Measurements from ENCODE around the gene ZNF385C.
A peak's percentile ranks its signal among the peaks of the same experiment; 100 is the strongest.
"Not testable (repeated sequence)": the region's sequence is repeated elsewhere in the genome, so short reads cannot be mapped to it uniquely, and the experiment has no call there.

The ZNF385C gene

GRCh38 chr17:42027590-42027889 is 70.7 kb downstream of the ZNF385C start:
- H3K9ac ChIP-seq (ENCODE audit: low read length in 2 of 2) = no peak overlapping the region
- peaks cover 12 to 17% of the 10 kb centered on the region in 2 donors for H3K36me3 ChIP-seq (ENCODE audit: control insufficient read depth in 2 of 2, insufficient read depth in 2 of 2, low read length in 2 of 2)
- no peak overlapping the region for H3K4me3 ChIP-seq (ENCODE audit: low read length in 2 of 2)
- peaks cover 15 to 19% of the 10 kb centered on the region in 2 donors for H3K27me3 ChIP-seq (ENCODE audit: control insufficient read depth in 1 of 2, insufficient read depth in 2 of 2, low read length in 2 of 2)
- H3K27ac ChIP-seq (ENCODE audit: low read length) = no peak overlapping the region
- no peaks in the 10 kb centered on the region for H3K9me3 ChIP-seq (ENCODE audit: control insufficient read depth in 2 of 2, low read length in 2 of 2)
- H3K4me1 ChIP-seq (ENCODE audit: control insufficient read depth, insufficient read depth, low read length) = peaks cover 10% of the 10 kb centered on the region

GRCh38 chr17:42026857-42027589 is 71.2 kb downstream of the ZNF385C start:
- Histone ChIP-seq H3K4me1 (ENCODE audit: control insufficient read depth, insufficient read depth, low read length) (peaks cover 10% of the 10 kb centered on the region), H3K27ac (ENCODE audit: low read length) (no peak overlapping the region), H3K36me3 (ENCODE audit: control insufficient read depth in 2 of 2, insufficient read depth in 2 of 2, low read length in 2 of 2) (peaks cover 16 to 20% of the 10 kb centered on the region in 2 donors), H3K4me3 (ENCODE audit: low read length in 2 of 2) (no peak overlapping the region), H3K27me3 (ENCODE audit: control insufficient read depth in 1 of 2, insufficient read depth in 2 of 2, low read length in 2 of 2) (peaks cover 15 to 16% of the 10 kb centered on the region in 2 donors), H3K9me3 (ENCODE audit: control insufficient read depth in 2 of 2, low read length in 2 of 2) (no peaks in the 10 kb centered on the region), H3K9ac (ENCODE audit: low read length in 2 of 2) (no peak overlapping the region)

GRCh38 chr17:42025936-42026335 is 72.3 kb downstream of the ZNF385C start:
- H3K4me1 ChIP-seq (ENCODE audit: control insufficient read depth, insufficient read depth, low read length) = peaks cover 16% of the 10 kb centered on the region
- H3K27ac ChIP-seq (ENCODE audit: low read length) = no peak overlapping the region
- H3K9me3 ChIP-seq (ENCODE audit: control insufficient read depth in 2 of 2, low read length in 2 of 2) = no peaks in the 10 kb centered on the region
- peaks cover 16 to 20% of the 10 kb centered on the region in 2 donors for H3K36me3 ChIP-seq (ENCODE audit: control insufficient read depth in 2 of 2, insufficient read depth in 2 of 2, low read length in 2 of 2)
- H3K9ac ChIP-seq (ENCODE audit: low read length in 2 of 2) = no peak overlapping the region
- H3K4me3 ChIP-seq (ENCODE audit: low read length in 2 of 2) = no peak overlapping the region
- peaks cover 13 to 15% of the 10 kb centered on the region in 2 donors for H3K27me3 ChIP-seq (ENCODE audit: control insufficient read depth in 1 of 2, insufficient read depth in 2 of 2, low read length in 2 of 2)

GRCh38 chr17:42025191-42025579 is 73.1 kb downstream of the ZNF385C start:
- Histone ChIP-seq H3K27ac (ENCODE audit: low read length) (peak overlapping the region; percentile 31), H3K9me3 (ENCODE audit: control insufficient read depth in 2 of 2, low read length in 2 of 2) (no peaks in the 10 kb centered on the region)

GRCh38 chr17:42023524-42024349 is 74.5 kb downstream of the ZNF385C start:
- H3K27me3 ChIP-seq (ENCODE audit: control insufficient read depth in 1 of 2, insufficient read depth in 2 of 2, low read length in 2 of 2) = peaks cover 11 to 14% of the 10 kb centered on the region in 2 donors
- H3K4me1 ChIP-seq (ENCODE audit: control insufficient read depth, insufficient read depth, low read length) = peaks cover 22% of the 10 kb centered on the region
- H3K4me3 ChIP-seq (ENCODE audit: low read length in 2 of 2) = no peak overlapping the region
- H3K9me3 ChIP-seq (ENCODE audit: control insufficient read depth in 2 of 2, low read length in 2 of 2) = no peaks in the 10 kb centered on the region
- H3K36me3 ChIP-seq (ENCODE audit: control insufficient read depth in 2 of 2, insufficient read depth in 2 of 2, low read length in 2 of 2) = peaks cover 16 to 20% of the 10 kb centered on the region in 2 donors
- no peak overlapping the region for H3K27ac ChIP-seq (ENCODE audit: low read length)
- H3K9ac ChIP-seq (ENCODE audit: low read length in 2 of 2) = no peak overlapping the region

More at GRCh38 chr17:42025191-42025579, 73.1 kb downstream of the ZNF385C start:
- Histone ChIP-seq H3K36me3 (ENCODE audit: control insufficient read depth in 2 of 2, insufficient read depth in 2 of 2, low read length in 2 of 2) (peaks cover 16 to 20% of the 10 kb centered on the region in 2 donors), H3K9ac (ENCODE audit: low read length in 2 of 2) (no peak overlapping the region), H3K4me3 (ENCODE audit: low read length in 2 of 2) (peak overlapping the region in 1 of 2 donors; percentile 29), H3K4me1 (ENCODE audit: control insufficient read depth, insufficient read depth, low read length) (peaks cover 23% of the 10 kb centered on the region), H3K27me3 (ENCODE audit: control insufficient read depth in 1 of 2, insufficient read depth in 2 of 2, low read length in 2 of 2) (peaks cover 13 to 15% of the 10 kb centered on the region in 2 donors)

- not testable (repeated sequence) for H3K27ac ChIP-seq (ENCODE audit: low read length); H3K27me3 ChIP-seq (ENCODE audit: control insufficient read depth in 1 of 2, insufficient read depth in 2 of 2, low read length in 2 of 2); H3K9me3 ChIP-seq (ENCODE audit: control insufficient read depth in 2 of 2, low read length in 2 of 2)
- Histone ChIP-seq H3K4me3 (ENCODE audit: low read length in 2 of 2) (peak overlapping the region; percentile 73 to 88), H3K9ac (ENCODE audit: low read length in 2 of 2) (peak overlapping the region in 1 of 2 donors; percentile 83), H3K36me3 (ENCODE audit: control insufficient read depth in 2 of 2, insufficient read depth in 2 of 2, low read length in 2 of 2) (peaks cover 16 to 20% of the 10 kb centered on the region in 2 donors), H3K4me1 (ENCODE audit: control insufficient read depth, insufficient read depth, low read length) (peaks cover 38% of the 10 kb centered on the region)
Measured at GRCh38 chr17:42020845-42021244, 77.4 kb downstream of the ZNF385C start.

- Histone ChIP-seq H3K36me3 (ENCODE audit: control insufficient read depth in 2 of 2, insufficient read depth in 2 of 2, low read length in 2 of 2) (peaks cover 16 to 20% of the 10 kb centered on the region in 2 donors), H3K4me1 (ENCODE audit: control insufficient read depth, insufficient read depth, low read length) (peaks cover 38% of the 10 kb centered on the region), H3K4me3 (ENCODE audit: low read length in 2 of 2) (peak within 1 kb of the TSS; percentile 73 to 88), H3K27ac (ENCODE audit: low read length) (peak within 1 kb of the TSS; percentile 76), H3K9me3 (ENCODE audit: control insufficient read depth in 2 of 2, low read length in 2 of 2) (no peaks in the 10 kb centered on the region), H3K9ac (ENCODE audit: low read length in 2 of 2) (peak within 1 kb of the TSS; percentile 83 to 97), H3K27me3 (ENCODE audit: control insufficient read depth in 1 of 2, insufficient read depth in 2 of 2, low read length in 2 of 2) (no peaks in the 10 kb centered on the region)
Measured at GRCh38 chr17:42019509-42020404, 78.5 kb downstream of the ZNF385C start, which contains the start of gene NKIRAS2. Gene NKIRAS2, plus strand, starts transcription at chr17:42020090. Its CDS starts 1,488 bp downstream, at chr17:42021578.

- Histone ChIP-seq H3K4me1 (ENCODE audit: control insufficient read depth, insufficient read depth, low read length) (peaks cover 39% of the 10 kb centered on the region), H3K4me3 (ENCODE audit: low read length in 2 of 2) (no peak overlapping the region), H3K9ac (ENCODE audit: low read length in 2 of 2) (no peak overlapping the region), H3K27ac (ENCODE audit: low read length) (no peak overlapping the region), H3K9me3 (ENCODE audit: control insufficient read depth in 2 of 2, low read length in 2 of 2) (no peaks in the 10 kb centered on the region), H3K36me3 (ENCODE audit: control insufficient read depth in 2 of 2, insufficient read depth in 2 of 2, low read length in 2 of 2) (peaks cover 16 to 17% of the 10 kb centered on the region in 2 donors), H3K27me3 (ENCODE audit: control insufficient read depth in 1 of 2, insufficient read depth in 2 of 2, low read length in 2 of 2) (no peaks in the 10 kb centered on the region)
Measured at GRCh38 chr17:42018988-42019387, 79.3 kb downstream of the ZNF385C start.

- peaks cover 11% of the 10 kb centered on the region in 2 donors for H3K36me3 ChIP-seq (ENCODE audit: control insufficient read depth in 2 of 2, insufficient read depth in 2 of 2, low read length in 2 of 2)
- H3K9ac ChIP-seq (ENCODE audit: low read length in 2 of 2) = no peak overlapping the region
- peaks cover 41% of the 10 kb centered on the region for H3K4me1 ChIP-seq (ENCODE audit: control insufficient read depth, insufficient read depth, low read length)
- peak overlapping the region in 1 of 2 donors; percentile 99 for H3K4me3 ChIP-seq (ENCODE audit: low read length in 2 of 2)
- H3K9me3 ChIP-seq (ENCODE audit: control insufficient read depth in 2 of 2, low read length in 2 of 2) = no peaks in the 10 kb centered on the region
- no peaks in the 10 kb centered on the region for H3K27me3 ChIP-seq (ENCODE audit: control insufficient read depth in 1 of 2, insufficient read depth in 2 of 2, low read length in 2 of 2)
- H3K27ac ChIP-seq (ENCODE audit: low read length) = peak overlapping the region; percentile 88
Measured at GRCh38 chr17:42018339-42018738, 79.9 kb downstream of the ZNF385C start.

- peak overlapping the region; percentile 92 to 98 for H3K9ac ChIP-seq (ENCODE audit: low read length in 2 of 2)
- peaks cover 6 to 7% of the 10 kb centered on the region in 2 donors for H3K36me3 ChIP-seq (ENCODE audit: control insufficient read depth in 2 of 2, insufficient read depth in 2 of 2, low read length in 2 of 2)
- H3K27me3 ChIP-seq (ENCODE audit: control insufficient read depth in 1 of 2, insufficient read depth in 2 of 2, low read length in 2 of 2) = no peaks in the 10 kb centered on the region
- peaks cover 46% of the 10 kb centered on the region for H3K4me1 ChIP-seq (ENCODE audit: control insufficient read depth, insufficient read depth, low read length)
- peak overlapping the region; percentile 79 to 99 for H3K4me3 ChIP-seq (ENCODE audit: low read length in 2 of 2)
- H3K9me3 ChIP-seq (ENCODE audit: control insufficient read depth in 2 of 2, low read length in 2 of 2) = no peaks in the 10 kb centered on the region
- peak overlapping the region; percentile 88 for H3K27ac ChIP-seq (ENCODE audit: low read length)
Measured at GRCh38 chr17:42017866-42018200, 80.4 kb downstream of the ZNF385C start.

Data from stomach smooth muscle (tissue), 2 donors.